Activated CD8-positive, alpha-beta T cell treated with anti-CD3 and anti-CD28 coated beads, Interleukin-2, amount 10 ng/mL, durations not matched to agents 7 days and 5 days (primary cell): ENCODE results near the gene S100A8. TPM values are rescaled to one million over a fixed set of nuclear protein-coding genes. Genes with fewer than 3 reads are reported as not detected.

Experiments used
- ATAC-seq: fragments of 150-1000 bp; cut with Tn5 transposase; one replicate; pipeline ENCODE4 v1.10.0; 2021; ENCODE audit warnings: moderate library complexity
- CTCF ChIA-PET: fragments of 350-600 bp; sonication (Branson Sonifier 250); formaldehyde crosslinking; loops from one replicate; lab custom pipeline; 2021; ENCODE audit warnings: antibody characterized with exemption; lab: Charles Lee
- POLR2A ChIA-PET: fragments of 350-600 bp; sonication (Branson Sonifier 250); formaldehyde crosslinking; loops from one replicate; lab custom pipeline; 2021; ENCODE audit warnings: antibody characterized with exemption; lab: Charles Lee
- DNase-seq: peaks from one replicate; pipeline ENCODE4 v3.0.0-alpha.2; 2020
- H3K27ac Mint-ChIP-seq: one replicate; pipeline ENCODE4 v1.8.0; 2021; ENCODE audit warnings: mild to moderate bottlenecking, mixed read lengths
- H3K27me3 Mint-ChIP-seq: one replicate; pipeline ENCODE4 v1.8.0; 2021; ENCODE audit warnings: low read depth, mixed read lengths
- H3K36me3 Mint-ChIP-seq: one replicate; pipeline ENCODE4 v1.8.0; 2021; ENCODE audit warnings: low read depth, mixed read lengths
- H3K4me1 Mint-ChIP-seq: one replicate; pipeline ENCODE4 v1.8.0; 2021; ENCODE audit warnings: low read depth, mixed read lengths
- H3K4me3 Mint-ChIP-seq: one replicate; pipeline ENCODE4 v1.8.0; 2021; ENCODE audit warnings: mild to moderate bottlenecking, mixed read lengths
- H3K9me3 Mint-ChIP-seq: one replicate; pipeline ENCODE4 v1.8.0; 2022; ENCODE audit warnings: mixed read lengths; ENCODE audit not compliant: insufficient read depth
- total RNA-seq, 2 experiments: library from RNA; stranded (reverse); gene quantifications; one replicate each; pipeline ENCODE4 v1.2.3, GENCODE V29; 2021

S100A8 gene
- total RNA-seq, 2 experiments from 2014 or later, result not detected

GRCh38 chr1:153340356-153340755 lies 50.5 kb downstream of the S100A8 start:
- DNase-seq (no peak), ATAC-seq (peak; percentile 4)
- H3K27ac Mint-ChIP-seq, result peak overlapping the region; percentile 41
- peaks cover 36% of the 10 kb centered on the region for H3K4me1 Mint-ChIP-seq
- peaks cover 39% of the 10 kb centered on the region for H3K27me3 Mint-ChIP-seq
- no peaks in the 10 kb centered on the region for H3K36me3 Mint-ChIP-seq
- CTCF ChIA-PET, result interaction anchor here (4.5 kb wide), 1 partner anchor 13 kb away, joined by 25 read pairs; no protein-coding TSS in a partner anchor
- no peak overlapping the region for H3K4me3 Mint-ChIP-seq
- H3K9me3 Mint-ChIP-seq, result no peaks in the 10 kb centered on the region
- POLR2A ChIA-PET, result no interaction called here

Other genes with a start within 250 kb of the S100A8 start
- not detected for gene SPRR2G, start 240.2 kb downstream of the S100A8 start, total RNA-seq
- gene LELP1, start 187.6 kb downstream of the S100A8 start, total RNA-seq, result not detected
- gene PRR9, start 173.5 kb downstream of the S100A8 start, total RNA-seq, result not detected
- not detected for gene LORICRIN, start 131.4 kb downstream of the S100A8 start, total RNA-seq
- not detected for gene PGLYRP3, start 78.1 kb downstream of the S100A8 start, total RNA-seq
- gene PGLYRP4, start 42.2 kb downstream of the S100A8 start, total RNA-seq, result not detected
- not detected for gene S100A9, start 33.2 kb downstream of the S100A8 start, total RNA-seq
- not detected for gene S100A12, start 15.5 kb downstream of the S100A8 start, total RNA-seq
- gene S100A7A, start 25.4 kb upstream of the S100A8 start, total RNA-seq, result not detected
- gene S100A7, start 69.6 kb upstream of the S100A8 start, total RNA-seq, result not detected
- gene S100A6, start 144.9 kb upstream of the S100A8 start, total RNA-seq, result 100 to 1,000 TPM; 425 to 431 TPM
- gene S100A5, start 149.9 kb upstream of the S100A8 start, total RNA-seq, result 1 to 10 TPM; 1.8 to 1.9 TPM
- 100 to 1,000 TPM; 628 to 665 TPM for gene S100A4, start 154.7 kb upstream of the S100A8 start, total RNA-seq
- not detected for gene S100A3, start 158.2 kb upstream of the S100A8 start, total RNA-seq
- under 1 TPM in 1 of 2 experiments, not detected in 1; 0.63 TPM for gene S100A2, start 174.8 kb upstream of the S100A8 start, total RNA-seq
- gene S100A16, start 222.1 kb upstream of the S100A8 start, total RNA-seq, result not detected
- gene S100A14, start 225.3 kb upstream of the S100A8 start, total RNA-seq, result not detected
- gene S100A13, start 236.4 kb upstream of the S100A8 start, total RNA-seq, result 1 to 10 TPM; 6.2 to 7.0 TPM
- not detected for gene S100A1, start 237.4 kb upstream of the S100A8 start, total RNA-seq
- gene CHTOP, start 243.0 kb upstream of the S100A8 start, total RNA-seq, result 10 to 100 TPM; 81.9 to 82.0 TPM